ENCODE results near the gene TMEM40.
"Not testable (repeated sequence)": the region's sequence is repeated elsewhere in the genome, so short reads cannot be mapped to it uniquely, and the experiment has no call there.

The TMEM40 gene

DNA sequence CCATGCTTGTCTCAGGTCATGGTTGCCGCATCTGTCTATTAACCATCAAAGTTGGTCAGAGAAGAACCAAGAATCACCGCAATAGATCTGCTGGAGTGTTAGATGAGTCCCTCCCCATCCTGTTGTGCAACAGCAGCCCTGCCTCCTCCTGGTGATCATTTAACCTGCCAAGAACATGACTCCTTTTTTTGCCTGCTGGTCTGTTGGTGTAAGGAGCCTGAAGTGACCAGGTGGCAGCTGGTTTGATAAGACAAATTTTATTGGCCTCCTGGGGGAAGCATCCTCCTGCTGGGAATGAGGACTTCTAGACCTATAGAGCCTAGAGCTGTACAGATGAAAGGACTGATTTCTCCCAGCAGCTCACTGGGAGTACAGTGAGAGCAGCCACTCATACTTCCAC is 51.6 kb downstream of the TMEM40 start:
- no peak overlapping the region for H3K4me3 ChIP-seq (ENCODE audit: low read depth, low read length)
- DNase-seq (ENCODE audit: low read depth): peak; percentile 75
- TF ChIP-seq CTCF (IDR thresholded peaks at IDR 0.05; ENCODE audit: low read depth, low read length) (no peak), MYC (IDR thresholded peaks at IDR 0.05; ENCODE audit: low read depth, low read length) (no peak), POLR2A (IDR thresholded peaks at IDR 0.05; ENCODE audit: extremely low read depth, insufficient read length) (no peak), MAX (IDR thresholded peaks at IDR 0.05; ENCODE audit: low read depth, low read length) (no peak)

DNA sequence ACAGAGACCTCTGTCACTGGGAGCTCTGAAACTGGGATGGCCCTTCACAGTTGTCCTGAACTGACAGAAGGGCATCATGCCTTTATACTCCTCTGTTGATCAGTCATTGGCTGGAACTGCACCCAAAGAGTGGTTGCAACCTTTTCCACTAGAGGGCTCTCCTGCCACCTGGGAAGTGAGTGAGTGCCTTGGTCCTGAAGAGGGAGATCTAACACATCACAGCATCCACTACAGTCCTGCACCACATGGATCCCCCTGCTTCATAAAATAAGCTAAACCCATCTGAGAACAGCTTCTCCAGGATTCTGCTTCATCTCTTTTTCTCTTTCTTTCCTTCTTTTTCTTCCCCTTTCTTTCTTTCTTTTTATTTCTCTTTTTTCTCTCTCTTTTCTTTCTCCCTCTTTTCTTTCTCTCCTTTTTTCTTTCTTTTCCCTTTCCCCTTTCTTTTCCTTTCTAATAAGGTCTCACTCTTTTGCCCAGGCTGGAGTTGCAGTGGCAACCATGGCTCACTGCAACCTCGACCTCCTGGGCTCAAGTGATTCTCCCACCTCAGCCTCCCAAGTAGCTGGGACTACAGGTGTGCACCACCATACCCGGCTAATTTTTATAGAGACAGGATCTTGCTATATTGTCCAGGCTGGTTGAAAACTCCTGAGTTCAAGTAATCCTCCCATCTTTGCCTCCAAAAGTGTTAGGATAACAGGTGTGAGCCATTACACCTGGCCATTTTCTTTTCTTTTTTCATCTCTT is 52.4 kb downstream of the TMEM40 start:
- peak; percentile 80 for DNase-seq (ENCODE audit: low read depth)
- H3K4me3 ChIP-seq (ENCODE audit: low read depth, low read length): no peak overlapping the region
- peak; percentile 46 for TF ChIP-seq MAX (IDR thresholded peaks at IDR 0.05; ENCODE audit: low read depth, low read length)
- TF ChIP-seq POLR2A (IDR thresholded peaks at IDR 0.05; ENCODE audit: extremely low read depth, insufficient read length): no peak
- TF ChIP-seq CTCF (IDR thresholded peaks at IDR 0.05; ENCODE audit: low read depth, low read length): peak; percentile 93
- 0 out of 2 replicates have a peak, but pooled peaks have one; percentile 27 for TF ChIP-seq MYC (IDR thresholded peaks at IDR 0.05; ENCODE audit: low read depth, low read length)

- no peak for TF ChIP-seq MYC (IDR thresholded peaks at IDR 0.05; ENCODE audit: low read depth, low read length)
- no peak for TF ChIP-seq POLR2A (IDR thresholded peaks at IDR 0.05; ENCODE audit: extremely low read depth, insufficient read length)
- TF ChIP-seq MAX (IDR thresholded peaks at IDR 0.05; ENCODE audit: low read depth, low read length): no peak
- TF ChIP-seq CTCF (IDR thresholded peaks at IDR 0.05; ENCODE audit: low read depth, low read length): no peak
- no peak for DNase-seq (ENCODE audit: low read depth)
- H3K4me3 ChIP-seq (ENCODE audit: low read depth, low read length): no peak overlapping the region
Observed at GRCh38 chr3:12705981-12706380, 53.1 kb downstream of the TMEM40 start.

DNA sequence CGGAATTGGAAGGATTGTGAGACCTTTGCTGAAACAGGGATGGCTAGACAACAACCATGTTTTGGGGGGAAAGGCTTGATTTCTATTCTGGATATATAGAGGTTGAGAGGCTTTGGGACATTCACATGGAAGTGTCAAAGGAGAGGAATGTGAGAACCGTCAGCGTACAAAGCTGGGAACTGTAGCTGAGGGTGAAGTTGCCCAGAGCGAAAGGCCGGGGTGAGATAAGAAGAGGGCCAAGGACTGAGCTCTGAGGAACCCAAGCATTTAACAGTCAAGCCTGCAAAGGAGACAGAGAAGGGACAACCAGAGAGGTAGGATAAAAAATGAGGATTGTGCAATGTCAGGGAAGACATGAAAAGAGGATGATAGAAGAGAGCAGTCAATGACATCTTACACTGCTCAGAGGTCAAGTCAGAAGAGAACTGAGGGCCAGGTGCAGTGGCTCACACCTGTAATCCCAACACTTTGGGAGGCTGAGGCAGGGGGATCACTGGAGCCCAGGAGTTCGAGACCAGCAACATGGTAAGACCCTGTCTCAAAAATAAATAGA is 53.6 kb downstream of the TMEM40 start:
- DNase-seq (ENCODE audit: low read depth): no peak
- TF ChIP-seq MYC (IDR thresholded peaks at IDR 0.05; ENCODE audit: low read depth, low read length) (no peak), POLR2A (IDR thresholded peaks at IDR 0.05; ENCODE audit: extremely low read depth, insufficient read length) (no peak), MAX (IDR thresholded peaks at IDR 0.05; ENCODE audit: low read depth, low read length) (no peak), CTCF (IDR thresholded peaks at IDR 0.05; ENCODE audit: low read depth, low read length) (no peak)
- H3K4me3 ChIP-seq (ENCODE audit: low read depth, low read length): no peak overlapping the region

- H3K4me3 ChIP-seq (ENCODE audit: low read depth, low read length): no peak overlapping the region
- no peak for TF ChIP-seq CTCF (IDR thresholded peaks at IDR 0.05; ENCODE audit: low read depth, low read length)
- no peak for TF ChIP-seq MAX (IDR thresholded peaks at IDR 0.05; ENCODE audit: low read depth, low read length)
- no peak for TF ChIP-seq POLR2A (IDR thresholded peaks at IDR 0.05; ENCODE audit: extremely low read depth, insufficient read length)
- TF ChIP-seq MYC (IDR thresholded peaks at IDR 0.05; ENCODE audit: low read depth, low read length): no peak
- no peak for DNase-seq (ENCODE audit: low read depth)
Observed at GRCh38 chr3:12702501-12702900, 56.6 kb downstream of the TMEM40 start.

DNA sequence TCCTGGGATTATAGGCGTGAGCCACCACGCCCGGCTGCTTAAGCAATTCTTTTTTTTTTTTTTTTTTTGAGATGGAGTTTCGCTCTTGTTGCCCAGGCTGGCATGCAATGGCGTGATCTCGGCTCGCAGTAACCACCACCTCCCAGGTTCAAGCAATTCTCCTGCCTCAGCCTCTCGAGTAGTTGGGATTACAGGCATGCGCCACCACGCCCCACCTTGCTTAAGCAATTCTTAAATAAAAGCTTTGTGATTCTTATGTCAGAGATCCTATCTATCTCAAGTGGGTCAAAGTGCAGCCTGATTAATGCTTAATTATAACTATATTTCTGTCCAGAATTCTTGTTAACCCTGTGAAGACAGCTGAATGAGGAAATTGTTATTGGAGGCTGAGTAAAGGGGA is 57.5 kb downstream of the TMEM40 start:
- DNase-seq (ENCODE audit: low read depth); H3K4me3 ChIP-seq (ENCODE audit: low read depth, low read length): not testable (repeated sequence)

All from NB4 (cell line).